AG09319 (cell line): ENCODE data around the gene CENPF.

Source experiments
- DNase-seq: peaks from one replicate; pipeline ENCODE4 v3.0.0-alpha.2; 2010; ENCODE audit warnings: low read depth; ENCODE audit errors: extremely low read depth
- CTCF ChIP-seq: IDR thresholded peaks from 2 replicates; pipeline ENCODE4 v1.5.1; 2011; ENCODE audit warnings: low read depth, mild to moderate bottlenecking, inconsistent platforms, low read length, moderate library complexity

The CENPF gene

GRCh38 chr1:214637125-214637524 is 34.1 kb downstream of the CENPF start:
- no peak for DNase-seq
- TF ChIP-seq CTCF: no peak

- TF ChIP-seq CTCF: peak; percentile 78
- peak; percentile 29 for DNase-seq
These were observed 34.9 kb downstream of the CENPF start for GRCh38 chr1:214637722-214638458.

GRCh38 chr1:214638459-214638807 is 35.4 kb downstream of the CENPF start:
- TF ChIP-seq CTCF: no peak

GRCh38 chr1:214638997-214639396 is 36.0 kb downstream of the CENPF start:
- DNase-seq: no peak
- no peak for TF ChIP-seq CTCF

More at GRCh38 chr1:214638459-214638807, 35.4 kb downstream of the CENPF start:
- DNase-seq: no peak

- DNase-seq: no peak
- TF ChIP-seq CTCF: no peak
These were observed 37.6 kb downstream of the CENPF start for GRCh38 chr1:214640431-214641213.

GRCh38 chr1:214641214-214641895 is 38.4 kb downstream of the CENPF start:
- no peak for TF ChIP-seq CTCF

GRCh38 chr1:214643030-214643429 is 40.0 kb downstream of the CENPF start:
- DNase-seq: no peak
- no peak for TF ChIP-seq CTCF

More at GRCh38 chr1:214641214-214641895, 38.4 kb downstream of the CENPF start:
- DNase-seq: no peak
